Measurements from ENCODE around the gene FHOD3.

DNA sequence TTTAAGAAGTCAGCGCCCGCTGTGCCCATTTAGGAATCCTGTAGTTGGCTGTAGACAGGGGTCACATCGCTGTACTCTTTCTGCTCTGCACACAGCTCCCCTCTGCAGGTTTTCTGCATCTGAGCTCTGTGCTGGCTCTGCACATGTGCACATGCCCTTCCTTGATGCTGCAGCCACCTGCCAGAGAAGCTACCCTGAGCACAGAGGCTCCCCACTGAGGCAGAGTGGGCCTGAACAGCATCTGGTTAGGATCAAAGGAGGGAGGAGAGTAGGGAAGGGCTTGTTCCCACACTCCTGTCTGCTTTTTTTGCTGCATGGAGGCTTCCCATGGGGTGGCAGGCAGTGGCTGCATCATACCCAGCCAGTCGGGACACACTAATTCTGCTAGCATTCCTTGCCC is 238.9 kb downstream of the FHOD3 start:
- no peak for TF ChIP-seq ZNF746 (CRISPR knock-in tag; IDR thresholded peaks at IDR 0.05)
- TF ChIP-seq NR1H2 (CRISPR knock-in tag; IDR thresholded peaks at IDR 0.05; ENCODE audit: borderline replicate concordance, low read depth) = no peak
- TF ChIP-seq SP1 (IDR thresholded peaks at IDR 0.05) = no peak
- no peak for TF ChIP-seq SP1 (CRISPR knock-in tag; IDR thresholded peaks at IDR 0.05)
- no peak for TF ChIP-seq ZNF274 (CRISPR knock-in tag; IDR thresholded peaks at IDR 0.05)
- TF ChIP-seq EZH2 (conservative IDR thresholded peaks at IDR 0.05; ENCODE audit: low read depth, low read length) = no peak
- TF ChIP-seq, protein P1, sequence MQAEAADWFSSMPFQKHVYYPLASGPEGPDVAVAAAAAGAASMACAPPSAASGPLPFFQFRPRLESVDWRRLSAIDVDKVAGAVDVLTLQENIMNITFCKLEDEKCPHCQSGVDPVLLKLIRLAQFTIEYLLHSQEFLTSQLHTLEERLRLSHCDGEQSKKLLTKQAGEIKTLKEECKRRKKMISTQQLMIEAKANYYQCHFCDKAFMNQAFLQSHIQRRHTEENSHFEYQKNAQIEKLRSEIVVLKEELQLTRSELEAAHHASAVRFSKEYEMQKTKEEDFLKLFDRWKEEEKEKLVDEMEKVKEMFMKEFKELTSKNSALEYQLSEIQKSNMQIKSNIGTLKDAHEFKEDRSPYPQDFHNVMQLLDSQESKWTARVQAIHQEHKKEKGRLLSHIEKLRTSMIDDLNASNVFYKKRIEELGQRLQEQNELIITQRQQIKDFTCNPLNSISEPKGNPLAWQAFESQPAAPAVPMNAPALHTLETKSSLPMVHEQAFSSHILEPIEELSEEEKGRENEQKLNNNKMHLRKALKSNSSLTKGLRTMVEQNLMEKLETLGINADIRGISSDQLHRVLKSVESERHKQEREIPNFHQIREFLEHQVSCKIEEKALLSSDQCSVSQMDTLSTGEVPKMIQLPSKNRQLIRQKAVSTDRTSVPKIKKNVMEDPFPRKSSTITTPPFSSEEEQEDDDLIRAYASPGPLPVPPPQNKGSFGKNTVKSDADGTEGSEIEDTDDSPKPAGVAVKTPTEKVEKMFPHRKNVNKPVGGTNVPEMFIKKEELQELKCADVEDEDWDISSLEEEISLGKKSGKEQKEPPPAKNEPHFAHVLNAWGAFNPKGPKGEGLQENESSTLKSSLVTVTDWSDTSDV (CRISPR knock-in tag; IDR thresholded peaks at IDR 0.05) = no peak
- TF ChIP-seq MYC (CRISPR knock-in tag; IDR thresholded peaks at IDR 0.05; ENCODE audit: borderline replicate concordance) = no peak
- TF ChIP-seq SMAD1 (CRISPR knock-in tag; IDR thresholded peaks at IDR 0.05; ENCODE audit: borderline replicate concordance, low read depth) = no peak

Data from HepG2 (cell line).